Heart right ventricle (tissue), 16 donors: Measurements from ENCODE around the gene SPTBN4. TPM values are rescaled to one million over a fixed set of nuclear protein-coding genes. Genes with fewer than 3 reads are reported as not detected.

Experiments used
- ATAC-seq, 8 donors: fragments of 200-7000 bp; cut with Tn5 transposase; one replicate each; pipeline ENCODE4 v1.9.1; 2020; ENCODE audit warnings: mild to moderate bottlenecking in 8 of 8, moderate library complexity in 8 of 8, moderate number of reproducible peaks in 1 of 8
- DNase-seq, 2 donors: peaks; one replicate each; pipeline ENCODE4 v3.0.0-alpha.2; 2020
- H3K27ac ChIP-seq, 10 donors: fragments of 200-600 bp; sonication (generic) in 2 of 10; one replicate each; pipeline versions ENCODE4 v1.5.0 to v1.8.0; 2020 to 2022; ENCODE audit warnings: mild to moderate bottlenecking in 3 of 10
- H3K27me3 ChIP-seq, 7 donors: fragments of 200-600 bp; one replicate each; pipeline ENCODE4 v1.8.0; 2021 to 2022; ENCODE audit warnings: mild to moderate bottlenecking in 2 of 7
- H3K36me3 ChIP-seq, 9 donors: fragments of 200-600 bp; sonication (generic) in 1 of 9; one replicate each; pipeline versions ENCODE4 v1.5.0 to v1.8.0; 2020 to 2022; ENCODE audit warnings: mild to moderate bottlenecking in 2 of 9
- H3K4me1 ChIP-seq, 9 donors: fragments of 200-600 bp; sonication (generic) in 1 of 9; one replicate each; pipeline versions ENCODE4 v1.5.0 to v1.8.0; 2020 to 2022; ENCODE audit warnings: mild to moderate bottlenecking in 4 of 9
- H3K4me3 ChIP-seq, 10 donors: fragments of 200-600 bp; sonication (generic) in 2 of 10; one replicate each; pipeline versions ENCODE4 v1.5.0 to v1.8.0; 2020 to 2022; ENCODE audit warnings: mild to moderate bottlenecking in 7 of 10, moderate library complexity in 2 of 10
- H3K9me3 ChIP-seq, 11 donors: fragments of 200-600 bp in 10 of 11; sonication (generic) in 2 of 11; one replicate each; pipeline versions ENCODE4 v1.5.0 to v1.8.0; 2013 to 2022; ENCODE audit warnings: mild to moderate bottlenecking in 2 of 11, control low read depth in 1 of 11, moderate library complexity in 1 of 11
- WGBS, 2 donors: extraction: QIAGEN DNeasy Blood & Tissue Kit; methylation state at CpG; one replicate each; pipeline ENCODE4 v1.1.7; 2013; ENCODE audit warnings: inconsistent platforms in 1 of 2; 5-methylcytosine and 5-hydroxymethylcytosine counted together
- intact Hi-C, 10 donors: fragments of 100-400 bp; cut with DNase I; formaldehyde crosslinking; loops; one replicate each; pipeline versions ENCODE4 v1.11.1 to v1.14.2; 2022
- polyA plus RNA-seq, 2 donors: library from polyadenylated mRNA; stranded (reverse); fragments of 200-250 nt; gene quantifications; one replicate each; pipeline ENCODE4 v1.2.3, GENCODE V29; 2013
- total RNA-seq, 10 donors: library from RNA; stranded (reverse); fragmentation: NEBNext Ultra II Directional in 3 of 10; extraction: Animal tissue kit (Norgen Biotek cat#: 25700) in 3 of 10; gene quantifications; one replicate each; pipeline versions ENCODE4 v1.2.1 to v1.2.4, GENCODE V29; 2021 to 2023
- TF ChIP-seq, protein P1 (sequence below), 9 donors: fragments of 200-600 bp; sonication (generic) in 2 of 9; IDR thresholded peaks; one replicate each; pipeline versions ENCODE4 v1.5.0 to v1.8.0; 2021 to 2022; ENCODE audit warnings: antibody characterized with exemption in 9 of 9, mild to moderate bottlenecking in 5 of 9, moderate library complexity in 1 of 9
- donor health status: Arrhythmogenic right ventricular cardiomyopathy.
- donor health status: ischemic (EF 13 %, LVEDD 7.1; RV severe dilation, severe dysfunction).
- donor health status: healthy with polysubstance abuse.
- donor health status: DM: no; HTN: yes; CAD: no.
- donor health status: DM: no; HTN: no; CAD: no.
- donor health status: ischemic (EF 25% LVEDD 6.9; RV normal size, moderate dysfunction).
- donor health status: ischemic (EF 25% LVEDD 5.7; RV mildly dilated, moderate dysfunction).
- donor health status: healthy.
- donor health status: DM: yes; HTN: yes; CAD: no.
- donor health status: Ischemic cardiomyopathy.
- donor health status: ischemic (EF 35%, LVEDD 5.7; RV mildly dilated, moderate dysfunction).
- donor health status: nonischemic (EF 11% LVEDD 7.7; RV severe dilation, severe dysfunction).
- donor health status: DM: yes; HTN: yes; CAD: no.
- donor health status: PGD.
- donor health status: ischemic (EF 29% LVEDD 5.4; RV normal size, mild dysfunction).
- donor health status: nonischemic (EF 23%, LVEDD 6.1; RV moderate dilation, normal function).

Gene SPTBN4
- total and polyA plus RNA-seq, 12 donors = 3.0 to 13.8 (median 4.9) TPM

DNA sequence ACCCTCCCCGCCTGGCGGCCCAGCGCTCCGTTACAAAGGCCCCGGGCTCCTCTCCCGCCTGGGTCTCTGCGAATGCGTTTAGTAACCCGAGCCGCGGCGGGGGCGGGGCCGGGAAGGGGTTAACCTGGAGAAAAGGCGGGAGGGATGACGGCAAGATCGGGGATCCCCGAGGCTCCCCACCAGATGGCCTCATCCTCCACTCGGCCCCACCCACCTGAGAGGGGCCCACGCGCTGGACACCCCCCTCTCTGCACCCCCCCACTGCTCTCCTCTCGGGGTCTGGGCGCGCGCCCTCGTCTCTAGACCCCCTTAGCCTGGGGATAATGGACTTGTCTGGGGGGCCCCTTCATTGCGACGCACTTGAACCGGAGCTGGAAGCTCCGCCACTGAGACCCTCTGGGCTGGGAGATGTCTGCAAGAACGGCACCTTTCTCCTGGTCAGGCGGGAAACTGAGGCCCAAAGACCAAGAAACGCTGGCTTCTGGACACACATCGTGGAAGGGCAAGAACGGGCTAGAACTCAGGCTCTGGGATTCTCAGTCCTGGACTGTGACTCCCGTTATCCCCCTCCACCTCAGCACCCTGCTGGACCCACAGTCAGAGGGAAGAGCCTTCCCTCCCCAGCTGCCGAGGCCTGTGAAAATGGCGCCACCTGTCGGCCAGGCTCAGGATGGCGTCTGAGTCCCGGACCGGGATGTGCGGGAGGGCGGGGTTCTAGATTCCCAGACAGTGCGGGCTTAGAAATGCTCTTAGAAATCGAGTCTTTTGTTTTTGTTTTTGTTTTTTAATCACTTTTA is 131.5 kb downstream of the SPTBN4 start:
- intact Hi-C loops = loop anchor here (1.0 to 10.0 kb wide), 16 partner anchors 28 to 294 kb away; partner anchors contain the start of genes BLVRB (in 4 of the 10) and SPTBN4 (in 3 of the 10)
- peak overlapping the region in 7 of 10 donors; percentile 8 to 81 (median 50) for H3K4me3 ChIP-seq
- ATAC-seq (peak; percentile 59 to 82 (median 68)), DNase-seq (peak; percentile 90)
- H3K4me1 ChIP-seq = peaks cover 24 to 64% (median 60%) of the 10 kb centered on the region in 9 donors
- no peaks in the 10 kb centered on the region for H3K36me3 ChIP-seq
- WGBS, 2 donors = 0 to 2% methylated on average over 46 of the region's 46 CpGs
- peaks cover 0 to 70% (median 29%) of the 10 kb centered on the region in 7 donors for H3K27me3 ChIP-seq
- TF ChIP-seq, protein P1, sequence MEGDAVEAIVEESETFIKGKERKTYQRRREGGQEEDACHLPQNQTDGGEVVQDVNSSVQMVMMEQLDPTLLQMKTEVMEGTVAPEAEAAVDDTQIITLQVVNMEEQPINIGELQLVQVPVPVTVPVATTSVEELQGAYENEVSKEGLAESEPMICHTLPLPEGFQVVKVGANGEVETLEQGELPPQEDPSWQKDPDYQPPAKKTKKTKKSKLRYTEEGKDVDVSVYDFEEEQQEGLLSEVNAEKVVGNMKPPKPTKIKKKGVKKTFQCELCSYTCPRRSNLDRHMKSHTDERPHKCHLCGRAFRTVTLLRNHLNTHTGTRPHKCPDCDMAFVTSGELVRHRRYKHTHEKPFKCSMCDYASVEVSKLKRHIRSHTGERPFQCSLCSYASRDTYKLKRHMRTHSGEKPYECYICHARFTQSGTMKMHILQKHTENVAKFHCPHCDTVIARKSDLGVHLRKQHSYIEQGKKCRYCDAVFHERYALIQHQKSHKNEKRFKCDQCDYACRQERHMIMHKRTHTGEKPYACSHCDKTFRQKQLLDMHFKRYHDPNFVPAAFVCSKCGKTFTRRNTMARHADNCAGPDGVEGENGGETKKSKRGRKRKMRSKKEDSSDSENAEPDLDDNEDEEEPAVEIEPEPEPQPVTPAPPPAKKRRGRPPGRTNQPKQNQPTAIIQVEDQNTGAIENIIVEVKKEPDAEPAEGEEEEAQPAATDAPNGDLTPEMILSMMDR (IDR thresholded peaks at IDR 0.05) = peak; percentile 95 to 100 (median 98)
- H3K27ac ChIP-seq = peak overlapping the region in 5 of 10 donors; percentile 41 to 96 (median 94)
- H3K9me3 ChIP-seq = no peaks in the 10 kb centered on the region

DNA sequence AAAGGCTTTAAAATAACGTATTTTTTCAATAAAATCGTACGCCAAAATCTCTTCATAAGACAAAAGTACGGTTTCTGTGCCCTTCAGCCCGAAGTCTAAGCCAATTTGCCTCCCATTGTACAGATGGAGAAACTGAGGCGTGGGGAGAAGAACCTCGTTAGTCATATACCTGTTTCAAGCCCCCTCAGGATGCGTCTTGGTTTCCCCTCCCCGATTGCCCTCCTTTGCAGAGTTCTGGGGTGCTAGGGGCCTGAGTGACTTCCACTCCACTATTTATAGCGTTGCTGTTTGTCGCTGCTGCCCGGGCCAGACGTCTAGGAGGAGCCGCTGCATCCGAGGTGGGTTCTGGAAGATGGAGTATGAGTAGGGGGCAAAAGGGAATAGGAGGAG is 132.1 kb downstream of the SPTBN4 start:
- ATAC-seq (no peak), DNase-seq (no peak)
- Histone ChIP-seq H3K27ac (peak overlapping the region in 8 of 10 donors; percentile 41 to 96 (median 85)), H3K27me3 (peaks cover 0 to 72% (median 29%) of the 10 kb centered on the region in 7 donors), H3K36me3 (no peaks in the 10 kb centered on the region), H3K4me3 (peak overlapping the region in 5 of 10 donors; percentile 72 to 81 (median 79)), H3K4me1 (peaks cover 24 to 70% (median 64%) of the 10 kb centered on the region in 9 donors), H3K9me3 (no peaks in the 10 kb centered on the region)
- TF ChIP-seq, protein P1 (IDR thresholded peaks at IDR 0.05) = no peak
- intact Hi-C loops = loop anchor here (1.0 to 10.0 kb wide), 16 partner anchors 28 to 294 kb away; partner anchors contain the start of genes BLVRB (in 4 of the 10) and SPTBN4 (in 3 of the 10)
- WGBS, 2 donors = 10% methylated on average over 15 of the region's 15 CpGs

DNA sequence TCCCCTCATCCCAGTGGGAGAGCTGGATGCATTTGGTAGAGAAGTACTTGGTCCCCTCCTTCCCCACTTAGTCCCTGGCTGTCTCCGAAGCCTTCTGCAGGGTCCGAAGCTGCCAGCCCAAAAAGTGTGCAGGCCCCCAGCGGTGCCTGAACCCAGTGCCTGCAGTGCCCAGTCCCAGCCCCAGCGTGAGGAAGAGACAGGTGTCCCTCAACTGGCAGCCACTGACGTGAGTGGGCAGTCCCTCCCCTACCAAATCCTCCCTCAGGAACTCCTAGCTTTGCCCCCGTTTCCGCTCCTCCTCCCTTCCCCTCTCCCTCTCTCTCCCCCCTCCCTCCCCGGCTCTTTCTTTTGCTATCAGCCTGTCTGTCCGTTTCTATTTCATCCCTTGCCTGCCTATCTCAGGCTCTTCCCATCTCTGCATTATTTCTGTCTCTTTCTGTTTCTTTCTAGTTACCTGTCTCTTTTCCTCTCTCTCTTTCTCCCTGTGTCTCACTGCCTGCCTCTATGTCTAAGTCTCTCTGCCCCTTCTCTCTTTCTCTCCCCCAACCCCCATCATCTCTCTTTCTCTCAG is 132.6 kb downstream of the SPTBN4 start:
- intact Hi-C loops = loop anchor here (2.0 to 10.0 kb wide), 14 partner anchors 29 to 295 kb away; partner anchors contain the start of genes BLVRB (in 4 of the 10) and SPTBN4 (in 3 of the 10)
- Histone ChIP-seq H3K27me3 (peaks cover 0 to 72% (median 29%) of the 10 kb centered on the region in 7 donors), H3K4me3 (peak overlapping the region in 9 of 10 donors; percentile 16 to 81 (median 72)), H3K36me3 (no peaks in the 10 kb centered on the region), H3K4me1 (peaks cover 27 to 75% (median 68%) of the 10 kb centered on the region in 9 donors), H3K27ac (peak overlapping the region; percentile 2 to 96 (median 84)), H3K9me3 (no peaks in the 10 kb centered on the region)
- ATAC-seq = no peak
- TF ChIP-seq, protein P1 (IDR thresholded peaks at IDR 0.05) = no peak
- peak; percentile 37 to 54 for DNase-seq
- WGBS, 2 donors = 7 to 8% methylated on average over 9 of the region's 9 CpGs
